ENCODE results near the gene KLF4.

DNA sequence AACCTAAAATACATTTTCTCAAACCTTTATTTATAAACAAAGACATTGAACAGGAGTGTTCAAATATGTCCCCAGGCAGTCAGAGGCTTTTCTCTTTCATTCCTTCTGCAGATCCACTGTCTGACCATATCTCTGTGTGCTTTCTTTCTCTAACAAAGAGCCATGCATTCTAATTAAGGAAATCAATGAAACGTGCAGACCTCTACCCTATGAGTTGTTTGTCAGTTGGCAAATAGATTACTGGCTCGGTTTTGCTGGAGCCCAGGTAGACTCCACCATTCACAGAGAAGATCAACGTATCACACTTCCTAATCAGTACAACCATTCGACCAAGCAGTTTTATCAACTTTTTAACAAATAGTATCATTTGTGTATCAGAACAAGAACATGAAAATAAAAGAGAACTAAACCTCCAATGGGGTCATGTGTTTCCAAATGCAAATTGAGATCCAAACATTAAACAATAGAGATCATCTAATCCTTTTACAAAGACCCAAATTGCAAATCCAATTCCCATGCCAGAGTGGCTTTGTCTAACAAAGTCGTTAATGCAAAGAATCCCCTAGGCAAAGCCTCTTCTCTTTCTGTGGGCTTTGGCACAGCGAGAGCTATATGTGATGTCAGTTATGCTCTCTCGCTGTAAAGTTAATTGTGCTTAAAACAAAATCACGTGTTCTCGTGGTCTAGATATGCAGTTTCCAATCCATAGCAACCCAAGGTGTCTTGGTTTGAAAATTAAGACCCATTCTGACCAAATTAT, 16.8 kb downstream of the KLF4 start:
- TF ChIP-seq, protein P1, sequence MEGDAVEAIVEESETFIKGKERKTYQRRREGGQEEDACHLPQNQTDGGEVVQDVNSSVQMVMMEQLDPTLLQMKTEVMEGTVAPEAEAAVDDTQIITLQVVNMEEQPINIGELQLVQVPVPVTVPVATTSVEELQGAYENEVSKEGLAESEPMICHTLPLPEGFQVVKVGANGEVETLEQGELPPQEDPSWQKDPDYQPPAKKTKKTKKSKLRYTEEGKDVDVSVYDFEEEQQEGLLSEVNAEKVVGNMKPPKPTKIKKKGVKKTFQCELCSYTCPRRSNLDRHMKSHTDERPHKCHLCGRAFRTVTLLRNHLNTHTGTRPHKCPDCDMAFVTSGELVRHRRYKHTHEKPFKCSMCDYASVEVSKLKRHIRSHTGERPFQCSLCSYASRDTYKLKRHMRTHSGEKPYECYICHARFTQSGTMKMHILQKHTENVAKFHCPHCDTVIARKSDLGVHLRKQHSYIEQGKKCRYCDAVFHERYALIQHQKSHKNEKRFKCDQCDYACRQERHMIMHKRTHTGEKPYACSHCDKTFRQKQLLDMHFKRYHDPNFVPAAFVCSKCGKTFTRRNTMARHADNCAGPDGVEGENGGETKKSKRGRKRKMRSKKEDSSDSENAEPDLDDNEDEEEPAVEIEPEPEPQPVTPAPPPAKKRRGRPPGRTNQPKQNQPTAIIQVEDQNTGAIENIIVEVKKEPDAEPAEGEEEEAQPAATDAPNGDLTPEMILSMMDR (IDR thresholded peaks at IDR 0.05), result no peak
- TF ChIP-seq POLR2AphosphoS5 (IDR thresholded peaks at IDR 0.05) (no peak), POLR2A (IDR thresholded peaks at IDR 0.05; ENCODE audit: low read depth) (no peak)
